NCI-H2029 treated with DMSO at 0.1 percent for 48 hours (cell line): ENCODE data around the gene RPS5.
A peak's percentile ranks its signal among the peaks of the same experiment; 100 is the strongest.
"Not testable (repeated sequence)": the region's sequence is repeated elsewhere in the genome, so short reads cannot be mapped to it uniquely, and the experiment has no call there.

Source experiments
- DNase-seq: peaks from one replicate; lab custom pipeline; 2025; lab: John Stamatoyannopoulos, UW

The RPS5 gene

GRCh38 chr19:58356766-58357480 lies 30.1 kb upstream of the RPS5 start:
- no peak for DNase-seq

- DNase-seq, result no peak
These were observed 29.5 kb upstream of the RPS5 start for GRCh38 chr19:58357481-58358145.

DNA sequence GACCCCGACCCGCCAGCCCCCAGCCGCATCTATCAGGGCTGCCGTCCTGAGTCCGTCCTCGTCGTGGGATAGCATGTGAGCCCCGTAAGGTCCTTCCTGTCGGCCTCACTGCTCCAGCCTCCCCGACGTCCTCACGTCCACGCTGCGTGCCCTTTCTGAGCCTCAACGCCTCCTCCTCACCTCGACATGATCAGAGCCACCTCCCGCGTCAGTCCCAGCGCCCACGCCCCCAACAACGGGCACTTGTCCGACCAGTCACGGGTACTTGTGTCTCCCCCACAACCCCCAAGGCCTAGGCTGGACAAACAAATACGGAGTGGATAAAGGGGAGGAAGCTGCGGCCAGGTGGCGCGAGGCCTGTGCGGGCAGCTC lies 25.2 kb upstream of the RPS5 start:
- peak; percentile 25 for DNase-seq

- DNase-seq, result peak; percentile 76
These were observed 24.6 kb upstream of the RPS5 start, which contains the start of gene ZNF497 for GRCh38 chr19:58362272-58362994. Gene ZNF497 (minus strand): TSS chr19:58362751. CDS start chr19:58357635, 5,116 bp downstream.

DNA sequence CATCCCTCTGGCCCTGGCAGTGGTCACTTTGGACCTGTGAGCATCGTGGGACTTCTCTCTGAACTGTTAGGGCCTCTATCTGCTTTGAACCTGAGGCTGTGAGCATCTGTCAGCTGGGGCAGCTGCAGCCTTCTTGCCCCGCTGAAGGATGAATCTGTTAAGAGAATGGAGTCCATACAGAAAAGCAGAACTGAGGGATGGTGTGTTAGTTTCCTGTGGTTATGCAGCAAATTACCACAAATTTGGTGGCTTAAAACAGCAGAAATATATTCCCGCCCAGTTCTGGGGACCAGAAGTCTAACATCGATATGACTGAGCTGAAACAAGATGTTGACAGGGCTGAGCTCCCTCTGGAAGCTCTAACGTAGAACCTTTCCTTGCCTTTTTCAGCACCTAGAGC lies 22.9 kb upstream of the RPS5 start:
- DNase-seq, result no peak

GRCh38 chr19:58366585-58367430 lies 20.3 kb upstream of the RPS5 start:
- DNase-seq, result no peak

DNA sequence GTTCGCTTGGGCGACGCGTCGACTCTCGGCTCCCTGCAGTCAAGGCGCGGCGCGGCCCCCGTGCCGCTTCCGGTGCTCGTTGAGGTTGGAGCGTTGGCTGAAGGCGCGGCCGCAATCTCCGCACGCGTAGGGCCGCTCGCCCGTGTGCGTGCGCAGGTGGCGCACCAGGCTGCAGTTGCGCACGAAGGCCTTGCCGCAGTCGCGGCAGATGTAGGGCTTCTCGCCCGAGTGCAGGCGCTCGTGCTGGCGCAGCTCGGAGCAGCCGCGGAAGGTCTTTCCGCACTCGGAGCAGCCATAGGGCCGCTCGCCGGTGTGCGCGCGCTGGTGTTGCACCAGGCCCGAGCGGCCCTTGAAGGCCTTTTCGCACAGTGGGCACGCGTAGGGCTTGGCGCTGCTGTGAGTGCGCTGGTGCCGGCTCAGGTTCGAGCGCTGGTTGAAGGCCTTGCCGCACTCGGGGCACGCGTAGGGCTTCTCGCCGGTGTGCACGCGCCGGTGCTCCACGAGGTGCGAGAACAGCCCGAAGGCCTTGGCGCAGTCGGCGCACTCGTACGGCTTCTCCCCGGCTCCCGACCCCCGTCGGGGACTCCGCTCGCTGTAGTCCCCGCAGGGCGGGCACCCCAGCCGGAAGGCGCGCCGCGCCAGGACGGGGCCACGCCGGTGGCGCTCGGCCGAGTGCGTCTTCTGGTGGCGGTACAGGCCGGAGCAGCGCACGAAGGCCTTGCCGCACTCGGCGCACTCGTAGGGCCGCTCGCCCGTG lies 19.2 kb upstream of the RPS5 start:
- no peak for DNase-seq

- DNase-seq, result no peak
These were observed 18.3 kb upstream of the RPS5 start for GRCh38 chr19:58368561-58369360.

GRCh38 chr19:58372311-58373133 lies 14.5 kb upstream of the RPS5 start:
- no peak for DNase-seq

GRCh38 chr19:58374200-58374599 lies 12.9 kb upstream of the RPS5 start:
- no peak for DNase-seq

DNA sequence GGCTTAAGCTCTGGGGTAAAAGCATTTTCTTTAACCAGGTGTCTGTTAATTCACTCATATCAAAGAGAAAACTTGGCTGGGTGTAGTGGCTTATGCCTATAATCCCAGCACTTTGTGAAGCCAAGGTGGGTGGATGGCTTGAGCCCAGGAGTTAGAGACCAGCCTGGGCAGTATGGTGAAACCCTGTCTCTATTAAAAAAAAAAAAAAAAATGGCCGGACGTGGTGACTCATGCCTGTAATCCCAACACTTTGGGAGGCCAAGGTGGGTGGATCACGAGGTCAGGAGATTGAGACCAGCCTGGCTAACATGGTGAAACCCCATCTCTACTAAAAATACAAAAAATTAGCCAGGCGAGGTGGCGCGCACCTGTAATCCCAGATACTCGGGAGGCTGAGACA lies 10.3 kb upstream of the RPS5 start:
- not testable (repeated sequence) for DNase-seq

DNA sequence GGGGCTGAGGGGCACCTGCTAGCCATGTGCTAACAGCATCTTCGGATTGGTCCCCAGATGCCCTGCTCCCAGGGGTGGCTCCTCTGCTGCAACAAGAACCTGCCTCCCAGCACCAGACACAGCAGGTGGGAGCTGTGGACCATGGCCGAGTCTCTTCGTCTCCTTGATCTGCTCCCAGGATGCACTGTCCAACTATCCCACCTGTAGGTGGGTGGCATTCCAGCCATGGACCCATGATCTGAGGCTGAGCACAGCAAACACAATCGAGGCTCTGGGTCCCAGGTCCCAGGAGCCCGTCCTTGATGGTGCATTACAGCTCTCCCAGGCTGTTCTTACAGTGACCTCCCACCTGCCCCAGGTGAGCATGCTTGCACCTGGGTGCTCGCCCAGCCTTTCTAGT lies 7.8 kb upstream of the RPS5 start:
- no peak for DNase-seq

GRCh38 chr19:58380037-58380661 lies 6.9 kb upstream of the RPS5 start:
- no peak for DNase-seq

DNA sequence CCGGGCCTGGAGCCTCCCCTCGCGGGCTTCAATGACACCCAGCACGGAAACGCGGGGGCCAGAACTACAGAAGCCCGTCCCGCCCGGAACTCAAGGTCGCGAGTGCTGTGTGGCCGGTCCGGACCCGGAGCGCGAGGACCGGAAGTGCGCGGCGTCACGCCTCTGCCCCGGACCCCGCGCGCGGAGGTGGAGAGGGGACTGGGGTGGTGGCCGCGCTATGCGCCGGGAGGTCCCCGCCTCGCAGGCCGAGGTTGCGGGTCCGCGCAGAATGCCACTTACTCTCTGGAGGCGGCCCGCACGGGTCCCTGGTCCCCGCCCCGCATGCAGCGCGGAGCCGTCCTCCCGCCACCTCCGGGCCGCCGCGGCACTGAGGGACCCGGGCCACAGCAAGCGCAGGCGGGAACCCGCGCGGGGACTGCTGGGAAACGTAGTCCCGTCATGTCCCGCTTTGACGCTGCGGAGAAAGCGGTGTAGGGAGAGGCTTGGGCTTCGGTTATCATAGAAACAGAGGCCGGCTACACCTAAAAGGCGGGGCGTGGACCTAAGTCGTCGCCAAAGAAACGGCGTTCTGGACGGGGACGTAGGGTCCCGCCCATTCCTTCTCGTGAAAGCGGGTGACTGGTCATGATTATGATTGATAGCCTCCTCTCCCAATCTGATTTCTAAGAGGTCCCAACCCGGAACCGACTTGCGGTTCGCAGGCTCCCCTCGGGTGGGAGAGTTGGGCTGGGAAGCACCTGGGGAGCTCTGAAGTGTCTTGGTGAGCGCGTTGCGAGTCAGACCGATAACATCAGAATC lies 6.2 kb upstream of the RPS5 start, which contains the start of gene ZNF837:
ZNF837 (minus strand) TSS at position 369 of the 798 bp plus-strand sequence. CDS start 11,698 bp downstream, outside the sequence.
- DNase-seq, result peak; percentile 96

- DNase-seq, result no peak
These were observed 5.4 kb upstream of the RPS5 start for GRCh38 chr19:58381460-58382212.

DNA sequence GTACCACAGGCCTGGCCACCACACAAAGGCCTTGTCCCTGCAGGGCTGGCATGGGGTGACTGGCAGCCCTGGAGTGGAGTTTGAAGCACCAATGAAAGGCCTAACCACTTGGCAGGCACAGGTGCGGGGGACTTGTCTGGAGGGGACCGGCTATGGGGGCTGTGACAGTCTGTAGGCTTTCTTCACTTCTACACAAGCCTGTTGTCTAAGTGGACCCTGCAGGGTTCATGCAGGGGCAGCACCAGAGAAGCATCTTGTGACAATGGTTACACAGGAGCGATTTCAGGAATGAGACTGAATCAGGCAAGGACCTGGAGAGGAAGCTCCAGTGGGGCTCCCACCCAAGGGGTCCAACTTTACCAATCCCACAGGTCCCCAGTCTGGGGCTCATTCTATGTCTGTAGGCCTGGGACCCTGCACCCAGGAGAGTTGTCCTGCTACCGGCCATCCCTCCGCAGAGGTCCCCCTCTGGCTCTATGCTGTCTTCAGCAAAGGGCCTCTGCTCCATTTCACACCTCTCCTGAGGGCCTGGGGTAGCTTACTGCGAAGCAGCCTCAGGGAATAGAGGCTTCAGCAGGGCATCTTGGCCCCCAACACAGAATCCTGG lies 4.0 kb upstream of the RPS5 start:
- DNase-seq, result no peak

DNA sequence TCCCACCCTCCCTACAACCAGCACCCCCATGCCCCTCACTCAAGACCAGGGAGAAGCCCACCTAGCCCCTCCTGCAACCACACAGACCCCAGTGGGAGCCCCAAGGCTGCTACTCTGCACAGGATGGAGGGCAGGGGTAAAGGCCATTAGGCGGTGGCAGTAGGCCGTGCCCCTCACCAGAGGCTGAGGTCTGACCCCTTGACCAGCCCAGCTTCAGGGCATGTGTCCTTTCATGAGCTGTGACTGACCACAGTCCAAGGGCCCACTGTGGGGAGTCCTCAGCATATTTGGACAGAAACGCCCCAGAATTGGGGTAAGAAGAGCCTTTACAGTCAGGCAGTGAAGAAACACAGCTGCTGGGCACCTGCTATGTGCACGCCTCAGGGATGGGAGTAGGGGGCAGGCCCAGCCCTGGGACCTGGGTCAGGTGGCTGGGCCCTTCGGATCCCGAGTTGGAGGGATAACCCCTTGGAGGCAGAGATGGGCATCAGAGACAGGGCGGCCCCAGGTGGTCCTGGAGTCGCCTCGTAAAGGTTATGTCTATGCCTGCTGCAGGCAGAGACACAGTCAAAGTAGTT lies 1.7 kb upstream of the RPS5 start:
- DNase-seq, result no peak
